Measurements from ENCODE around the gene FOXK2.

- no peak for TF ChIP-seq CTCF (IDR thresholded peaks at IDR 0.05)
- no peak for TF ChIP-seq POLR2A (IDR thresholded peaks at IDR 0.05)
These were observed 67.2 kb downstream of the FOXK2 start for GRCh38 chr17:82586576-82587233.

All from breast epithelium (tissue), 3 donors.